HCT116 (cell line): ENCODE measurements around the gene PIK3IP1. TPM values are rescaled to one million over a fixed set of nuclear protein-coding genes. Genes with fewer than 3 reads are reported as not detected.

Experiments
- ATAC-seq: fragments of 200-7000 bp; cut with Tn5 transposase; 2 replicates; pipeline ENCODE4 v1.9.1; 2020; ENCODE audit warnings: mild to moderate bottlenecking, moderate library complexity
- BruUV-seq: library from RNA; stranded (reverse); fragments of 400-500 nt; replicated peaks from 2 replicates; lab custom pipeline; 2021; lab: Mats Ljungman, UMichigan
- CTCF ChIA-PET: fragments of 300-600 bp; sonication (Branson Sonifier 250); formaldehyde crosslinking; loops from one replicate; lab custom pipeline; 2021; ENCODE audit warnings: antibody characterized with exemption; lab: Charles Lee
- POLR2A ChIA-PET: fragments of 300-600, 350-600 bp; sonication (Branson Sonifier 250); formaldehyde crosslinking; loops from one replicate; lab custom pipeline; 2021; ENCODE audit warnings: antibody characterized with exemption; lab: Charles Lee
- RAD21 ChIA-PET, 2 experiments: fragments of 300-600 bp; sonication (Branson Sonifier 250); formaldehyde crosslinking; loops; one replicate each; lab custom pipeline; 2023; ENCODE audit warnings: low total read pairs in 2 of 2; ENCODE audit not compliant: uncharacterized antibody in 2 of 2, unreplicated experiment in 2 of 2, low non-redundant PET in 1 of 2; lab: Charles Lee
- DNase-seq: peaks from one replicate; pipeline ENCODE4 v3.0.0-alpha.2; 2010; ENCODE audit warnings: low read depth, low spot score
- H2AFZ ChIP-seq: fragments of 200-600 bp; shearing (Covaris generic), sonication (generic); 2 replicates; pipeline ENCODE4 v1.6.1; 2017; ENCODE audit warnings: low read depth, mixed run types, mixed read lengths, antibody characterized with exemption, low read length; ENCODE audit not compliant: poor library complexity, severe bottlenecking
- H3K27ac ChIP-seq: 2 replicates; pipeline ENCODE4 v1.5.1; 2012; ENCODE audit warnings: low read depth, low read length
- H3K27me3 ChIP-seq: fragments of 200-600 bp; sonication (generic); 2 replicates; pipeline ENCODE4 v1.6.1; 2016; ENCODE audit warnings: mixed run types, low read length, mixed read lengths; ENCODE audit not compliant: insufficient read depth
- H3K36me3 ChIP-seq, 2 experiments: fragments of 200-500 bp in 1 of 2; fragments of 200-600 bp in 1 of 2; sonication (Bioruptor generic) in 1 of 2; sonication (generic) in 1 of 2; 2 replicates each; pipeline versions ENCODE4 v1.5.1 to v1.6.1; 2014 to 2016; ENCODE audit warnings: low read length in 2 of 2, inconsistent platforms in 1 of 2, mixed read lengths in 1 of 2, mixed run types in 1 of 2; ENCODE audit not compliant: insufficient read depth in 2 of 2, control insufficient read depth in 1 of 2
- H3K4me1 ChIP-seq, 2 experiments: fragments of 200-600 bp in 1 of 2; sonication (generic) in 1 of 2; 2 replicates each; pipeline versions ENCODE4 v1.5.1 to v1.6.1; 2012 to 2017; ENCODE audit warnings: low read length in 2 of 2, inconsistent platforms in 1 of 2, mild to moderate bottlenecking in 1 of 2, mixed read lengths in 1 of 2, mixed run types in 1 of 2, moderate library complexity in 1 of 2; ENCODE audit not compliant: insufficient read depth in 2 of 2, control insufficient read depth in 1 of 2
- H3K4me2 ChIP-seq: fragments of 200-600 bp; sonication (generic); 2 replicates; pipeline ENCODE4 v1.6.1; 2017; ENCODE audit warnings: mixed run types, low read length, mixed read lengths
- H3K4me3 ChIP-seq, 2 experiments: fragments of 200-600 bp in 1 of 2; sonication (generic) in 1 of 2; replicated peaks in 1 of 2; 2 replicates each; pipeline ENCODE4 v1.5.1; 2011 to 2016; ENCODE audit warnings: low read length in 2 of 2, control low read depth in 1 of 2, low read depth in 1 of 2, mild to moderate bottlenecking in 1 of 2, mixed read lengths in 1 of 2, mixed run types in 1 of 2
- H3K79me2 ChIP-seq: fragments of 200-600 bp; sonication (generic); 2 replicates; pipeline ENCODE4 v1.6.1; 2017; ENCODE audit warnings: mild to moderate bottlenecking, mixed run types, low read length, moderate library complexity, mixed read lengths; ENCODE audit not compliant: insufficient read depth
- H3K9ac ChIP-seq: fragments of 200-600 bp; sonication (generic); 2 replicates; pipeline ENCODE4 v1.6.1; 2016; ENCODE audit warnings: low read length, mixed read lengths
- H3K9me2 ChIP-seq: fragments of 200-600 bp; sonication (generic), shearing (Covaris generic); 2 replicates; pipeline ENCODE4 v1.6.1; 2017; ENCODE audit warnings: mixed run types, mild to moderate bottlenecking, moderate library complexity; ENCODE audit not compliant: insufficient read depth
- H3K9me3 ChIP-seq, 2 experiments: fragments of 200-500 bp in 1 of 2; fragments of 200-600 bp in 1 of 2; sonication (Bioruptor generic) in 1 of 2; sonication (generic) in 1 of 2; 2 replicates each; pipeline ENCODE4 v1.6.1; 2014 to 2017; ENCODE audit warnings: low read length in 2 of 2, mixed read lengths in 2 of 2, inconsistent platforms in 1 of 2, low read depth in 1 of 2, mild to moderate bottlenecking in 1 of 2, mixed run types in 1 of 2, moderate library complexity in 1 of 2; ENCODE audit not compliant: control insufficient read depth in 1 of 2, insufficient read depth in 1 of 2
- H4K20me1 ChIP-seq: fragments of 200-600 bp; sonication (generic), shearing (Covaris generic); 2 replicates; pipeline ENCODE4 v1.6.1; 2017; ENCODE audit warnings: mixed run types, mild to moderate bottlenecking, moderate library complexity; ENCODE audit not compliant: insufficient read depth
- CEBPB ChIP-seq: IDR thresholded peaks from 2 replicates; pipeline ENCODE4 v1.6.1; 2012; ENCODE audit warnings: low read depth
- FOSL1 ChIP-seq: IDR thresholded peaks from 2 replicates; pipeline ENCODE4 v1.6.1; 2012; ENCODE audit warnings: low read depth
- MAX ChIP-seq: IDR thresholded peaks from 2 replicates; pipeline ENCODE4 v1.6.1; 2012
- POLR2AphosphoS5 ChIP-seq: IDR thresholded peaks from 2 replicates; pipeline ENCODE4 v1.6.1; 2011; ENCODE audit warnings: mild to moderate bottlenecking, low read depth, low read length, moderate library complexity
- REST ChIP-seq: IDR thresholded peaks from 2 replicates; pipeline ENCODE4 v1.6.1; 2012; ENCODE audit warnings: low read depth
- SIN3A ChIP-seq: IDR thresholded peaks from 2 replicates; pipeline ENCODE4 v1.6.1; 2012; ENCODE audit warnings: low read depth
- SRF ChIP-seq: IDR thresholded peaks from 2 replicates; pipeline ENCODE4 v1.6.1; 2012; ENCODE audit warnings: low read depth
- YY1 ChIP-seq: IDR thresholded peaks from 2 replicates; pipeline ENCODE4 v1.6.1; 2011; ENCODE audit warnings: low read length, low read depth, moderate library complexity, mild to moderate bottlenecking; ENCODE audit not compliant: insufficient replicate concordance; ENCODE audit errors: extremely low read depth
- ZBTB33 ChIP-seq: IDR thresholded peaks from 2 replicates; pipeline ENCODE4 v1.6.1; 2011; ENCODE audit warnings: mild to moderate bottlenecking, low read length, moderate library complexity; ENCODE audit not compliant: insufficient replicate concordance; ENCODE audit errors: extremely low read depth
- intact Hi-C: fragments of 100-400 bp; cut with micrococcal nuclease; formaldehyde crosslinking; loops from 2 replicates; pipeline ENCODE4 v1.10.0; 2022
- total RNA-seq: library from RNA; stranded (reverse); gene quantifications from one replicate; pipeline ENCODE4 v1.2.1, GENCODE V29; 2021; ENCODE audit not compliant: unreplicated experiment

Gene PIK3IP1
- total RNA-seq, 1 experiment from 2014 or later, result 1.6 TPM

GRCh38 chr22:31268281-31268680 lies 24.0 kb downstream of the PIK3IP1 start:
- Histone ChIP-seq H3K4me2 (no peak overlapping the region), H3K36me3 (peaks cover 2 to 3% of the 10 kb centered on the region in 2 experiments; a peak in 2 of 4 replicates), H3K9me3 (no peaks in the 10 kb centered on the region), H3K79me2 (no peaks in the 10 kb centered on the region), H3K9me2 (no peaks in the 10 kb centered on the region), H3K9ac (no peak overlapping the region), H2AFZ (no peak overlapping the region), H4K20me1 (no peaks in the 10 kb centered on the region), H3K4me3 (no peak overlapping the region), H3K4me1 (no peaks in the 10 kb centered on the region), H3K27me3 (no peaks in the 10 kb centered on the region), H3K27ac (no peak overlapping the region)
- BruUV-seq, result no TSS peak
- TF ChIP-seq ZBTB33, result no peak
- TF ChIP-seq SRF, result no peak
- no peak for TF ChIP-seq SIN3A
- no peak for TF ChIP-seq REST
- TF ChIP-seq CEBPB, result no peak
- TF ChIP-seq FOSL1, result no peak
- TF ChIP-seq POLR2AphosphoS5, result no peak
- TF ChIP-seq YY1, result no peak
- TF ChIP-seq MAX, result no peak
- ChIA-PET RAD21 (no interaction called here), CTCF (no interaction called here), POLR2A (no interaction called here)
- ATAC-seq, result no peak
- DNase-seq, result no peak
- intact Hi-C loops, result no loop called here
